ENCODE measurements around the gene NIPAL1.

The NIPAL1 gene

DNA sequence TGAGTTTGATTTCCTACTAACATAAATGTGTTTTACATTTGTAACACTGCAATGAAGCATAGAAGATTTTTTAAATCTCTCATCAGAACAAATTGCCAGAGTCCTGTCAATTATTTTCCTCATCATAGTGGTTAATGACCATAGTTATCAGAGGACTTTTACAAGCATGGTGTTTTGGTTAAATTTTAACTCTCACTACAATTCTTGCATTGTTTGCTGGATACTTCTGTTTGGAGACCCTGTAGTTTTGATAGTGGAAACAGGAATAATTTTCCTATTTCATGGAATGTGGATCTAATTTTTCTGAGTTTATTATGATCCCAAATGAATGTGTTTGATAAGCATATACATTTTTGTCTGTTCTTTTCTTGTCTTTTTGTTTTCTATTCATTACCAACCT lies 16.8 kb downstream of the NIPAL1 start:
- Histone ChIP-seq H3K27me3 (ENCODE audit: low read depth) (no peaks in the 10 kb centered on the region), H3K9me3 (no peaks in the 10 kb centered on the region), H3K36me3 (replicated peaks) (no peaks in the 10 kb centered on the region), H3K4me1 (peaks cover 26% of the 10 kb centered on the region), H3K4me3 (no peak overlapping the region)
- no peak for DNase-seq (ENCODE audit: low spot score in 2 of 2)
- in situ Hi-C loops (cut with MboI; ENCODE audit: low sequenced_read_pairs): no loop called here

DNA sequence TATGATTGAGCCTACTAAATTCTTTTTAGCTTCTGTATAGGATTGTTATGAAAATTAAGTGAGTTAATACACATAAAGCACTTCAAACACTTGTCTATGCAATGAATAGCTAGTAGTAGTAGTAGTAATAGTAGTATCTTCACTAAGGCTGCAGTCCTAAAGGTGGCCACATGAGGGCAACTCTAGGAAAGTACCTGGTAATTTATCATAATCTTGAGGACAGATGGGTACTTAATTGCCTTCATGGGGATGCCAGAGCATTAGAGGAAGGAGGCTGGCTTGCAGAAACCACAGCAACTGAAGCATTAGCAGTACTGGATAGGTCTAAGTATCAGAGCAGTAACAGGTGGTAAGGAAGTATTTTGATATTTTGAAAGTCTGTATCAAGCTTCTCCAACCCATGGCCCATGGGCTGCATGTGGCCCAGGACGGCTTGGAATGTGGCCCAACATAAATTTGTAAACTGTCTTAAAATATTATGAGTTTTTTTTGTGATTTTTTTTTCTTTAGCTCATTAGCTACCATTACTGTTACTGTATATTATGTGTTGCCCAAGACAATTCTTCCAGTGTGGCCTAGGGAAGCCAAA lies 17.3 kb downstream of the NIPAL1 start:
- DNase-seq (ENCODE audit: low spot score in 2 of 2): peak in 1 of 2 experiments; percentile 55
- in situ Hi-C loops (cut with MboI; ENCODE audit: low sequenced_read_pairs): no loop called here

DNA sequence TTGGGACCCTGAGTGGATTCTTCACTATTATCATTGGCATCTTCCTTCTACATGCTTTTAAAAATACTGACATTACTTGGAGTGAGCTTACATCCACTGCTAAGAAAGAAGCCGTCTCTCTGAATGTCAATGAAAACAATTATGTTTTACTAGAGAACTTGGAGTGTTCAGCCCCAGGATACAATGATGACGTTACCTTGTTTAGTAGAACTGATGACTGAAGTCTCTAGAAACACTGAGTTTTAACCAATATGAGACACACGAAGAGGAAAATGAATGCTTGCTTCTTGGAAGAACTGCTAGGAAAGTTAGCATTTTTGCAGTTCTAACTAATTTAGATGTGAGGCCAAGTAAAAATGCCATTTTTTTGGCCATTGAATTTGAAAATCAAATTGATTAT lies 19.4 kb downstream of the NIPAL1 start:
- in situ Hi-C loops (cut with MboI; ENCODE audit: low sequenced_read_pairs): no loop called here
- no peak for DNase-seq (ENCODE audit: low spot score in 2 of 2)
- H3K4me1 ChIP-seq: peaks cover under 1% of the 10 kb centered on the region; the same call in 1 of the 2 replicates
- no peaks in the 10 kb centered on the region for H3K36me3 ChIP-seq (replicated peaks)
- no peaks in the 10 kb centered on the region for H3K9me3 ChIP-seq
- no peak overlapping the region for H3K4me3 ChIP-seq
- H3K27me3 ChIP-seq (ENCODE audit: low read depth): no peaks in the 10 kb centered on the region

More for the DNA sequence above, 17.3 kb downstream of the NIPAL1 start:
- Histone ChIP-seq H3K9me3 (no peaks in the 10 kb centered on the region), H3K36me3 (replicated peaks) (no peaks in the 10 kb centered on the region), H3K27me3 (ENCODE audit: low read depth) (no peaks in the 10 kb centered on the region), H3K4me1 (peaks cover 20% of the 10 kb centered on the region), H3K4me3 (no peak overlapping the region)

GRCh38 chr4:48037117-48037462 lies 20.5 kb downstream of the NIPAL1 start:
- in situ Hi-C loops (cut with MboI; ENCODE audit: low sequenced_read_pairs): no loop called here
- H3K9me3 ChIP-seq: no peaks in the 10 kb centered on the region
- no peaks in the 10 kb centered on the region for H3K27me3 ChIP-seq (ENCODE audit: low read depth)
- H3K36me3 ChIP-seq (replicated peaks): no peaks in the 10 kb centered on the region
- peaks cover 6% of the 10 kb centered on the region for H3K4me1 ChIP-seq
- no peak overlapping the region for H3K4me3 ChIP-seq
- no peak for DNase-seq (ENCODE audit: low spot score in 2 of 2)

- Histone ChIP-seq H3K36me3 (replicated peaks) (no peaks in the 10 kb centered on the region), H3K4me3 (no peak overlapping the region), H3K27me3 (ENCODE audit: low read depth) (no peaks in the 10 kb centered on the region), H3K9me3 (no peaks in the 10 kb centered on the region), H3K4me1 (peaks cover 15% of the 10 kb centered on the region)
- DNase-seq (ENCODE audit: low spot score in 2 of 2): no peak
- in situ Hi-C loops (cut with MboI; ENCODE audit: low sequenced_read_pairs): no loop called here
Measured at GRCh38 chr4:48038666-48039065, 22.1 kb downstream of the NIPAL1 start.

DNA sequence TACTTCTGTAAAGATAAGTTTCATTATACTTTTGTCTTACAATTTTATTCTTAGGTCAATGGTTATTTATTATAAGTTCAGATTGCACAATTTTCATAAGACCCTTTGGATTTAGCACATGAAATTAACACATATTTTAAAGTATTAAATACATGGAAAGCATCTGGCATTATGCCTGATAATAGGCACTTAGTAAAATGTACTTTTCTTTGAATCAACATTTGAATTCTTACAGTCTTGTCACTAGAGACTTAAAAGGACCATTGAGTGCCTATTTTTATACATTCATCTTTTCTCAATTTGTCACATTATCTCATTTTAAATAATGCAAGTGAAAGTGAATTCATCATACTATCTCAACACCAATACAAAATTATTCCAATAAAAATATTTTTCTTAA lies 23.0 kb downstream of the NIPAL1 start:
- no peak for DNase-seq (ENCODE audit: low spot score in 2 of 2)
- Histone ChIP-seq H3K36me3 (replicated peaks) (no peaks in the 10 kb centered on the region), H3K9me3 (no peaks in the 10 kb centered on the region), H3K27me3 (ENCODE audit: low read depth) (no peaks in the 10 kb centered on the region), H3K4me3 (no peak overlapping the region), H3K4me1 (peaks cover 15% of the 10 kb centered on the region)
- in situ Hi-C loops (cut with MboI; ENCODE audit: low sequenced_read_pairs): no loop called here

GRCh38 chr4:48041535-48042137 lies 25.1 kb downstream of the NIPAL1 start:
- DNase-seq (ENCODE audit: low spot score in 2 of 2): no peak
- in situ Hi-C loops (cut with MboI; ENCODE audit: low sequenced_read_pairs): no loop called here
- Histone ChIP-seq H3K27me3 (ENCODE audit: low read depth) (no peaks in the 10 kb centered on the region), H3K4me3 (no peak overlapping the region), H3K4me1 (peaks cover 15% of the 10 kb centered on the region), H3K9me3 (no peaks in the 10 kb centered on the region), H3K36me3 (replicated peaks) (no peaks in the 10 kb centered on the region)

DNA sequence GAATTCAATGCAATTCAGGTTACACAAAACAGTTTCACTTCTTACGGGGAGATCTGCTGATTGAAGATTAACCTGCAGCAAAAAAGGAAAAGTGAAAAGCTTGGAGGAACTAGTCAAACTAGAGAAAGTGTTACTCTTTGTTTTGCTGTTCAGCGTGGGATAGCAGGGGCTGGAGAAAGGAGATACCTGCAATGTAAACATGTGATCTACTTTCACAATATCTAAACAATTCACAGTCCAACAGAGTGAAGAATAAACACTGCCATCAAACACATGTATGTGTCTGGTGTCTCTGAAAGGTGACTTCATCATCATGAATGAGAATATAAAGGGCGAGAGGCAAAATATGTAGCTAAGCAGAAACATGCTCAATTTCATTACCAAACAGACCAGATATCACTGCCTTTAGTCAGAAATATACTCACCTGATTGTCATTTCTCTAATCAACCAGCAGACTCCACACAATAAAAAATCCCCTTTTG lies 26.4 kb downstream of the NIPAL1 start:
- no peaks in the 10 kb centered on the region for H3K27me3 ChIP-seq (ENCODE audit: low read depth)
- in situ Hi-C loops (cut with MboI; ENCODE audit: low sequenced_read_pairs): no loop called here
- no peak for DNase-seq (ENCODE audit: low spot score in 2 of 2)
- no peaks in the 10 kb centered on the region for H3K36me3 ChIP-seq (replicated peaks)
- no peak overlapping the region for H3K4me3 ChIP-seq
- H3K4me1 ChIP-seq: peaks cover 15% of the 10 kb centered on the region
- no peaks in the 10 kb centered on the region for H3K9me3 ChIP-seq

DNA sequence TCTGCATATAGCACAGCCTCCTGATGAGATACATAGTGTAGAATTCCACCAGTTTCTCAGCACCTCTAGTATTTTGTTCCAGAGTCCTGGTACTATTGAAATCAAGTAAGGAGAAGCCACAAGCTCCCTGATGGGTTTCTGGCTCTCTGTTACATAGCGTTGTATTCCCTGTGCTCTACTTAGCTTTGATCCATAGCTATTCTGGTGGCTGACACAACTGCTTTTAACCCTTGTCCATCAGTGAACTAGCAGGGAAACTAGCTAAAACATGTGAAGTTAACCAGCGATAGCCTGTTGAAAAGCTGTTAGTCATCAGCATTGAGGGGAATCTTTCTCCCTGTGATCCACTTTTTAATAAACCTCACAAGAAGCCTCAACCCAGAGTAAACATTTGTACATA lies 26.9 kb downstream of the NIPAL1 start:
- H3K4me3 ChIP-seq: no peak overlapping the region
- DNase-seq (ENCODE audit: low spot score in 2 of 2): no peak
- H3K36me3 ChIP-seq (replicated peaks): no peaks in the 10 kb centered on the region
- no peaks in the 10 kb centered on the region for H3K27me3 ChIP-seq (ENCODE audit: low read depth)
- in situ Hi-C loops (cut with MboI; ENCODE audit: low sequenced_read_pairs): no loop called here
- H3K4me1 ChIP-seq: peaks cover 15% of the 10 kb centered on the region
- no peaks in the 10 kb centered on the region for H3K9me3 ChIP-seq

- no peak for DNase-seq (ENCODE audit: low spot score in 2 of 2)
- Histone ChIP-seq H3K27me3 (ENCODE audit: low read depth) (no peaks in the 10 kb centered on the region), H3K4me1 (peaks cover 15% of the 10 kb centered on the region), H3K36me3 (replicated peaks) (no peaks in the 10 kb centered on the region), H3K4me3 (no peak overlapping the region), H3K9me3 (no peaks in the 10 kb centered on the region)
- in situ Hi-C loops (cut with MboI; ENCODE audit: low sequenced_read_pairs): no loop called here
Measured at GRCh38 chr4:48044298-48044697, 27.7 kb downstream of the NIPAL1 start.

DNA sequence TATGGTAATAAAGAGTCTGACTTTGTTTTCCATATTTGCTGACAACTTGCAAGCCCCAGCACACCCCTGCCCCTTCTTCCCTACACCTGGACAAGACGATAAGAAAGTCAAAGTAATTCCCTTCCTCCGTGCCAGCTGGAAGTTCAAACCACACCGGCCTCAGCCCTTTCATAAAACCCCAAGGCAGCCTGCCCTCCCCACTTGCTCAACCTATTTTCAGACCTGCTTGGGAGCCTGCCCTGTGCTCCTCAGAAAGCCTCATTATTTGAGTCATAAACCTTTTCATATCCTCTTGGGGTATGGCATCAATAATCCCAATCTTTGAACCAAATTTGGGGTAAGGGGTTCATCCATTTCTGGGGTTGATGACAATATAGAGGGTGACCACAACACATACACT lies 29.5 kb downstream of the NIPAL1 start:
- no peak for DNase-seq (ENCODE audit: low spot score in 2 of 2)
- Histone ChIP-seq H3K36me3 (replicated peaks) (no peaks in the 10 kb centered on the region), H3K27me3 (ENCODE audit: low read depth) (no peaks in the 10 kb centered on the region), H3K4me1 (peaks cover 15% of the 10 kb centered on the region), H3K9me3 (no peaks in the 10 kb centered on the region), H3K4me3 (no peak overlapping the region)
- in situ Hi-C loops (cut with MboI; ENCODE audit: low sequenced_read_pairs): no loop called here

GRCh38 chr4:48047421-48047844 lies 30.9 kb downstream of the NIPAL1 start:
- in situ Hi-C loops (cut with MboI; ENCODE audit: low sequenced_read_pairs): no loop called here
- H3K27me3 ChIP-seq (ENCODE audit: low read depth): no peaks in the 10 kb centered on the region
- peaks cover 7% of the 10 kb centered on the region for H3K4me1 ChIP-seq
- no peaks in the 10 kb centered on the region for H3K9me3 ChIP-seq
- no peak for DNase-seq (ENCODE audit: low spot score in 2 of 2)
- H3K4me3 ChIP-seq: no peak overlapping the region
- H3K36me3 ChIP-seq (replicated peaks): no peaks in the 10 kb centered on the region

- no peaks in the 10 kb centered on the region for H3K27me3 ChIP-seq (ENCODE audit: low read depth)
- in situ Hi-C loops (cut with MboI; ENCODE audit: low sequenced_read_pairs): no loop called here
- no peak for DNase-seq (ENCODE audit: low spot score in 2 of 2)
- H3K9me3 ChIP-seq: no peaks in the 10 kb centered on the region
- no peaks in the 10 kb centered on the region for H3K36me3 ChIP-seq (replicated peaks)
- H3K4me1 ChIP-seq: peaks cover 4% of the 10 kb centered on the region
- H3K4me3 ChIP-seq: no peak overlapping the region
Measured at GRCh38 chr4:48047896-48048295, 31.3 kb downstream of the NIPAL1 start.

- Histone ChIP-seq H3K36me3 (replicated peaks) (no peaks in the 10 kb centered on the region), H3K27me3 (ENCODE audit: low read depth) (no peaks in the 10 kb centered on the region), H3K4me3 (no peak overlapping the region), H3K4me1 (no peaks in the 10 kb centered on the region), H3K9me3 (no peaks in the 10 kb centered on the region)
- no peak for DNase-seq (ENCODE audit: low spot score in 2 of 2)
- in situ Hi-C loops (cut with MboI; ENCODE audit: low sequenced_read_pairs): no loop called here
Measured at GRCh38 chr4:48049483-48049882, 32.9 kb downstream of the NIPAL1 start.

GRCh38 chr4:48051078-48051477 lies 34.5 kb downstream of the NIPAL1 start:
- Histone ChIP-seq H3K36me3 (replicated peaks) (no peaks in the 10 kb centered on the region), H3K27me3 (ENCODE audit: low read depth) (no peaks in the 10 kb centered on the region), H3K9me3 (no peaks in the 10 kb centered on the region), H3K4me3 (no peak overlapping the region), H3K4me1 (no peaks in the 10 kb centered on the region)
- DNase-seq (ENCODE audit: low spot score in 2 of 2): no peak
- in situ Hi-C loops (cut with MboI; ENCODE audit: low sequenced_read_pairs): no loop called here

Data from HAP-1 (cell line).